SK-N-SH (cell line): ENCODE results near the gene CDH16. TPM values are rescaled to one million over a fixed set of nuclear protein-coding genes. Genes with fewer than 3 reads are reported as not detected.
"Not testable (repeated sequence)": the region's sequence is repeated elsewhere in the genome, so short reads cannot be mapped to it uniquely, and the experiment has no call there.

Experiments used
- CTCF ChIA-PET: fragments of 300-600, 350-600 bp; formaldehyde crosslinking; extraction: SDS; loops from one replicate; lab custom pipeline; 2021; lab: Yijun Ruan, JAX
- POLR2A ChIA-PET: fragments of 350-600 bp; sonication (Branson Sonifier 250); formaldehyde crosslinking; extraction: SDS; loops from one replicate; lab custom pipeline; 2020; ENCODE audit warnings: antibody characterized with exemption, inconsistent platforms; lab: Yijun Ruan, JAX
- DNase-seq: peaks from one replicate; pipeline ENCODE4 v3.0.0; 2012
- H2AFZ ChIP-seq: fragments of 200-600 bp; sonication (generic); 2 replicates; pipeline ENCODE4 v1.8.1; 2016; ENCODE audit warnings: antibody characterized with exemption, mild to moderate bottlenecking, low read depth
- H3F3A ChIP-seq: fragments of 200-600 bp; sonication (generic); replicated peaks from 2 replicates; pipeline ENCODE3; 2016; ENCODE audit warnings: antibody characterized with exemption, mild to moderate bottlenecking; ENCODE audit not compliant: insufficient read depth
- H3K27ac ChIP-seq, 2 experiments: fragments of 200-500 bp in 1 of 2; fragments of 200-600 bp in 1 of 2; sonication (Bioruptor generic) in 1 of 2; sonication (generic), shearing (Covaris generic) in 1 of 2; 2 replicates each; pipeline versions ENCODE4 v1.5.1 to v1.6.1; 2014 to 2016; ENCODE audit warnings: low read depth in 2 of 2, inconsistent platforms in 1 of 2, low read length in 1 of 2, mild to moderate bottlenecking in 1 of 2, mixed read lengths in 1 of 2
- H3K27me3 ChIP-seq: fragments of 200-600 bp; sonication (generic), shearing (Covaris generic); 2 replicates; pipeline ENCODE4 v1.6.1; 2016; ENCODE audit warnings: mixed run types; ENCODE audit not compliant: insufficient read depth
- H3K36me3 ChIP-seq, 2 experiments: fragments of 200-500 bp in 1 of 2; fragments of 200-600 bp in 1 of 2; sonication (Bioruptor generic) in 1 of 2; sonication (generic) in 1 of 2; replicated peaks in 1 of 2; 2 replicates each; pipeline versions ENCODE3 to v1.5.1; 2014 to 2016; ENCODE audit warnings: low read length in 1 of 2, mild to moderate bottlenecking in 1 of 2; ENCODE audit not compliant: insufficient read depth in 2 of 2, control insufficient read depth in 1 of 2
- H3K4me1 ChIP-seq, 2 experiments: fragments of 200-500 bp in 1 of 2; fragments of 200-600 bp in 1 of 2; sonication (Bioruptor generic) in 1 of 2; sonication (generic), shearing (Covaris generic) in 1 of 2; 2 replicates each; pipeline versions ENCODE4 v1.5.1 to v1.6.1; 2014 to 2016; ENCODE audit warnings: low read depth in 1 of 2, low read length in 1 of 2, mixed run types in 1 of 2; ENCODE audit not compliant: insufficient read depth in 2 of 2, control insufficient read depth in 1 of 2
- H3K4me2 ChIP-seq: fragments of 200-600 bp; sonication (generic), shearing (Covaris generic); 2 replicates; pipeline ENCODE4 v1.6.1; 2017; ENCODE audit warnings: mixed run types
- H3K4me3 ChIP-seq, 2 experiments: fragments of 200-500 bp in 1 of 2; fragments of 200-600 bp in 1 of 2; sonication (Bioruptor generic) in 1 of 2; sonication (generic), shearing (Covaris generic) in 1 of 2; 2 replicates each; pipeline versions ENCODE4 v1.5.1 to v1.8.1; 2014 to 2016; ENCODE audit warnings: low read depth in 2 of 2, inconsistent platforms in 1 of 2, low read length in 1 of 2, mild to moderate bottlenecking in 1 of 2, mixed read lengths in 1 of 2, moderate library complexity in 1 of 2
- H3K79me2 ChIP-seq: fragments of 200-600 bp; sonication (generic); 2 replicates; pipeline ENCODE4 v1.8.1; 2017; ENCODE audit warnings: mild to moderate bottlenecking; ENCODE audit not compliant: insufficient read depth
- H3K9ac ChIP-seq: fragments of 200-600 bp; sonication (generic); 2 replicates; pipeline ENCODE4 v1.6.1; 2017; ENCODE audit warnings: mixed run types
- H3K9me2 ChIP-seq: fragments of 200-600 bp; sonication (generic); 2 replicates; pipeline ENCODE4 v1.6.1; 2017; ENCODE audit warnings: mixed run types
- H3K9me3 ChIP-seq: fragments of 200-600 bp; sonication (generic); 2 replicates; pipeline ENCODE4 v1.6.1; 2017; ENCODE audit warnings: mixed run types, mild to moderate bottlenecking, moderate library complexity
- H4K20me1 ChIP-seq: fragments of 200-600 bp; sonication (generic); 2 replicates; pipeline ENCODE4 v1.6.1; 2017; ENCODE audit warnings: mild to moderate bottlenecking, mixed run types; ENCODE audit not compliant: insufficient read depth
- ELF1 ChIP-seq: IDR thresholded peaks from 2 replicates; pipeline ENCODE4 v1.4.0; 2012
- FOXJ3 ChIP-seq: sonication (generic); formaldehyde crosslinking; IDR thresholded peaks from 2 replicates; pipeline ENCODE4 v1.5.1; 2020; ENCODE audit warnings: mild to moderate bottlenecking, missing genetic modification reagents
- FOXM1 ChIP-seq: IDR thresholded peaks from 2 replicates; pipeline ENCODE4 v1.4.0; 2012; ENCODE audit warnings: low read depth, mild to moderate bottlenecking
- GABPA ChIP-seq: IDR thresholded peaks from 2 replicates; pipeline ENCODE4 v1.4.0; 2012; ENCODE audit warnings: low read depth, mild to moderate bottlenecking
- GATA2 ChIP-seq: sonication (generic); formaldehyde crosslinking; IDR thresholded peaks from 2 replicates; pipeline ENCODE4 v1.5.0; 2020; ENCODE audit warnings: mild to moderate bottlenecking, missing genetic modification reagents
- REST ChIP-seq: IDR thresholded peaks from 2 replicates; pipeline ENCODE4 v1.6.1; 2012; ENCODE audit warnings: mild to moderate bottlenecking, low read depth, low read length, moderate library complexity
- SIN3A ChIP-seq: IDR thresholded peaks from 2 replicates; pipeline ENCODE4 v1.6.1; 2012; ENCODE audit warnings: low read depth, mild to moderate bottlenecking, low read length, moderate library complexity, borderline replicate concordance
- SMC3 ChIP-seq: IDR thresholded peaks from 2 replicates; pipeline ENCODE4 v1.6.1; 2012; ENCODE audit warnings: low read depth, low read length, improper control_type of control experiment
- TAF1 ChIP-seq: IDR thresholded peaks from 2 replicates; pipeline ENCODE4 v1.6.1; 2012; ENCODE audit warnings: low read depth, mild to moderate bottlenecking, low read length, moderate library complexity, borderline replicate concordance
- TEAD4 ChIP-seq: IDR thresholded peaks from 2 replicates; pipeline ENCODE4 v1.4.0; 2012; ENCODE audit warnings: mild to moderate bottlenecking, borderline replicate concordance; ENCODE audit not compliant: insufficient read depth
- YY1 ChIP-seq: IDR thresholded peaks from 2 replicates; pipeline ENCODE4 v1.4.0; 2012; ENCODE audit warnings: low read depth, mild to moderate bottlenecking
- WGBS: methylation state at CpG from one replicate; pipeline ENCODE4 v1.1.6; 2017; ENCODE audit warnings: low lambda C conversion rate; 5-methylcytosine and 5-hydroxymethylcytosine counted together
- polyA plus RNA-seq, 3 experiments: library from polyadenylated mRNA; depleted of rRNA; stranded (reverse); fragments of >200 nt; gene quantifications; 2 replicates each; pipeline ENCODE4 v1.2.3, GENCODE V29; 2012
- TF ChIP-seq, protein P1 (sequence below): IDR thresholded peaks from 2 replicates; pipeline ENCODE4; 2012

The CDH16 gene
- polyA plus RNA-seq, 1 of the 3 experiments (the other 2 are of a cell fraction) = not detected

- WGBS = 41% methylated on average over 24 of the region's 44 CpGs
- Histone ChIP-seq H3K4me3 (peak within 1 kb of the TSS; percentile 85 to 88), H3K79me2 (peaks cover 65% of the 10 kb centered on the region), H3K9me3 (no peaks in the 10 kb centered on the region), H3K9me2 (no peaks in the 10 kb centered on the region), H3K27me3 (no peaks in the 10 kb centered on the region), H3F3A (peaks cover 10% of the 10 kb centered on the region), H3K4me2 (peak within 1 kb of the TSS; percentile 96), H3K36me3 (peaks cover 18 to 28% of the 10 kb centered on the region in 2 experiments), H3K27ac (peak within 1 kb of the TSS; percentile 82 to 85), H4K20me1 (peaks cover 24% of the 10 kb centered on the region)
- DNase-seq = peak; percentile 71
- ChIA-PET POLR2A (no interaction called here), CTCF (interaction anchor here (0.9 to 1.6 kb wide), 4 partner anchors 12 to 40 kb away, joined by 3 to 5 read pairs (median 4); no protein-coding TSS in a partner anchor)
- TF ChIP-seq SIN3A = peak; percentile 27; the same call in 1 of the 2 replicates
- TF ChIP-seq GABPA = no peak
- TF ChIP-seq, all 33 proteins: peak for 1
- peak within 1 kb of the TSS; percentile 68 for H2AFZ ChIP-seq
- H3K9ac ChIP-seq = peak within 1 kb of the TSS; percentile 97
- peaks cover 7 to 24% of the 10 kb centered on the region in 2 experiments; a peak in 2 of 4 replicates for H3K4me1 ChIP-seq
These were observed 16.8 kb upstream of the CDH16 start, which contains the start of gene CES2 for GRCh38 chr16:66935314-66936011. Gene CES2 (plus strand): TSS chr16:66935516. CDS start chr16:66935636, 120 bp downstream.

- Histone ChIP-seq H3K4me2 (peak overlapping the region; percentile 96), H4K20me1 (peaks cover 24% of the 10 kb centered on the region), H3K4me3 (peak overlapping the region; percentile 85 to 88), H3K36me3 (peaks cover 18 to 23% of the 10 kb centered on the region in 2 experiments), H3K79me2 (peaks cover 65% of the 10 kb centered on the region), H3F3A (peaks cover 10% of the 10 kb centered on the region), H3K9ac (peak overlapping the region; percentile 97), H3K27ac (peak overlapping the region; percentile 82 to 85), H2AFZ (peak overlapping the region; percentile 68), H3K4me1 (peaks cover 7 to 24% of the 10 kb centered on the region in 2 experiments; a peak in 2 of 4 replicates)
- not testable (repeated sequence) for H3K27me3 ChIP-seq, DNase-seq, H3K9me2 ChIP-seq, H3K9me3 ChIP-seq
- WGBS = under 1% methylated on average over 19 of the region's 24 CpGs
- ChIA-PET CTCF (interaction anchor here (1.3 to 4.2 kb wide), 3 partner anchors 19 to 220 kb away, joined by 5 to 35 read pairs (median 6); no protein-coding TSS in a partner anchor), POLR2A (interaction anchor here (0.6 to 0.7 kb wide), 2 partner anchors 8 to 138 kb away, joined by 3 to 4 read pairs; no protein-coding TSS in a partner anchor)
These were observed 16.2 kb upstream of the CDH16 start for GRCh38 chr16:66934839-66935313.

DNA sequence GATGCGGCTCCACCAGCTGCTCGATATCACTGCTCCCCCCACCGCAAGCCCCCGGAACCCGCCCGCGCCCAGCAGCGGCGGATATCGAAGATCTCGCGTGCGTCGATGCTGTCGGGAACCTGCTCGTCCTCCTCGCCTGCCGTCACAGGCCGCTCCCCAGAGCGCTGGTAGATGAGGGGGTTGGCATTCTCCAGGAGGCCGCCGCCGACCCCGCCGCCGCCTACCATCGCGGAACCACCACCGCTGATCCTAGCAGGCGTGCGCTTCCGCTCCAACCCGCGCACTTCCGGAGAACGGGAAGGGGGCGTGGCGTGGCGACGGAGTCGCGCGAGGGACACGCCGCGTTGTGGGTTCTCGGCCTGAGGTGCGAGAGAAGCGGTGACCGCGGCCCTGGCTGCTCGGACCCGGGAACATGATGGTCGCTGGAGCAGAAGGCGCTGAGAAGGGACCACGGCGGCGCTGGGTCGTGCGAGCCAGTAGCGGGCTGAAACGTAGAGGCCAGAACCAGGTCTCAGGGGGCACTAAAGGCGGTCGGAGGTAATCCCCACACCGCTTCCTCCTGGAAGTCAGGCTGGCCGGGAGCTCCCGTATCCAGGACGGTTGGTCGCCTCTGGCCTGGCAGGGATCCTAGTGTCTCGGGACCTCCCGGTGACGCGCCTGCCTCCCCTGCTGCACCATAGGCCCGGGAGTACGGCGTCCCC is 15.6 kb upstream of the CDH16 start, which contains the start of gene CIAO2B:
Gene CIAO2B, minus strand, starts transcription at position 265 of the 701 bp plus-strand sequence. Its CDS starts 38 bp downstream, at position 227.
- no peaks in the 10 kb centered on the region for H3K9me3 ChIP-seq
- peaks cover 24% of the 10 kb centered on the region for H4K20me1 ChIP-seq
- POLR2A ChIA-PET = interaction anchor here (0.6 to 0.7 kb wide), 2 partner anchors 9 to 137 kb away, joined by 3 to 4 read pairs; no protein-coding TSS in a partner anchor
- peak within 1 kb of the TSS; percentile 82 to 85 for H3K27ac ChIP-seq
- CTCF ChIA-PET = interaction anchor here (0.6 to 4.2 kb wide), 7 partner anchors 10 to 221 kb away, joined by 3 to 35 read pairs (median 5); partner anchors contain the start of gene NAE1
- DNase-seq = peak; percentile 95
- H3K36me3 ChIP-seq = peaks cover 12 to 20% of the 10 kb centered on the region in 2 experiments
- H3K27me3 ChIP-seq = no peaks in the 10 kb centered on the region
- peaks cover 65% of the 10 kb centered on the region for H3K79me2 ChIP-seq
- under 1% methylated on average over 32 of the region's 76 CpGs for WGBS
- H3F3A ChIP-seq = peaks cover 10% of the 10 kb centered on the region
- H2AFZ ChIP-seq = peak within 1 kb of the TSS; percentile 68
- H3K4me2 ChIP-seq = peak within 1 kb of the TSS; percentile 96
- H3K9me2 ChIP-seq = no peaks in the 10 kb centered on the region
- peaks cover 7 to 24% of the 10 kb centered on the region in 2 experiments; a peak in 2 of 4 replicates for H3K4me1 ChIP-seq
- peak within 1 kb of the TSS; percentile 85 to 88 for H3K4me3 ChIP-seq
- peak within 1 kb of the TSS; percentile 97 for H3K9ac ChIP-seq
- peak; percentile 68; the same call in 1 of the 2 replicates for TF ChIP-seq SIN3A
- no peak for TF ChIP-seq TEAD4
- TF ChIP-seq, protein P1, sequence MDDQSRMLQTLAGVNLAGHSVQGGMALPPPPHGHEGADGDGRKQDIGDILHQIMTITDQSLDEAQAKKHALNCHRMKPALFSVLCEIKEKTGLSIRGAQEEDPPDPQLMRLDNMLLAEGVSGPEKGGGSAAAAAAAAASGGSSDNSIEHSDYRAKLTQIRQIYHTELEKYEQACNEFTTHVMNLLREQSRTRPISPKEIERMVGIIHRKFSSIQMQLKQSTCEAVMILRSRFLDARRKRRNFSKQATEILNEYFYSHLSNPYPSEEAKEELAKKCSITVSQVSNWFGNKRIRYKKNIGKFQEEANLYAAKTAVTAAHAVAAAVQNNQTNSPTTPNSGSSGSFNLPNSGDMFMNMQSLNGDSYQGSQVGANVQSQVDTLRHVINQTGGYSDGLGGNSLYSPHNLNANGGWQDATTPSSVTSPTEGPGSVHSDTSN = no peak
- no peak for TF ChIP-seq FOXM1
- 0 out of 2 replicates have a peak, but pooled peaks have one; percentile 28 for TF ChIP-seq FOXJ3
- TF ChIP-seq SMC3 = no peak
- TF ChIP-seq GATA2 (CRISPR knock-in tag) = no peak
- TF ChIP-seq REST = peak; percentile 67; the same call in 1 of the 2 replicates
- TF ChIP-seq TAF1 = peak; percentile 81
- peak; percentile 23; the same call in 1 of the 2 replicates for TF ChIP-seq YY1
- peak; percentile 94 for TF ChIP-seq ELF1
- peak; percentile 92 for TF ChIP-seq GABPA
